WI38 (cell line): ENCODE data around the gene UNC93B1.

ENCODE experiments used
- H3K4me3 ChIP-seq: 2 replicates; pipeline ENCODE4 v1.5.1; 2011; ENCODE audit warnings: low read depth, mild to moderate bottlenecking, control low read depth, low read length
- CTCF ChIP-seq: IDR thresholded peaks from 2 replicates; pipeline ENCODE4 v1.5.1; 2012; ENCODE audit warnings: low read depth, mild to moderate bottlenecking, control low read depth, low read length

UNC93B1 gene

DNA sequence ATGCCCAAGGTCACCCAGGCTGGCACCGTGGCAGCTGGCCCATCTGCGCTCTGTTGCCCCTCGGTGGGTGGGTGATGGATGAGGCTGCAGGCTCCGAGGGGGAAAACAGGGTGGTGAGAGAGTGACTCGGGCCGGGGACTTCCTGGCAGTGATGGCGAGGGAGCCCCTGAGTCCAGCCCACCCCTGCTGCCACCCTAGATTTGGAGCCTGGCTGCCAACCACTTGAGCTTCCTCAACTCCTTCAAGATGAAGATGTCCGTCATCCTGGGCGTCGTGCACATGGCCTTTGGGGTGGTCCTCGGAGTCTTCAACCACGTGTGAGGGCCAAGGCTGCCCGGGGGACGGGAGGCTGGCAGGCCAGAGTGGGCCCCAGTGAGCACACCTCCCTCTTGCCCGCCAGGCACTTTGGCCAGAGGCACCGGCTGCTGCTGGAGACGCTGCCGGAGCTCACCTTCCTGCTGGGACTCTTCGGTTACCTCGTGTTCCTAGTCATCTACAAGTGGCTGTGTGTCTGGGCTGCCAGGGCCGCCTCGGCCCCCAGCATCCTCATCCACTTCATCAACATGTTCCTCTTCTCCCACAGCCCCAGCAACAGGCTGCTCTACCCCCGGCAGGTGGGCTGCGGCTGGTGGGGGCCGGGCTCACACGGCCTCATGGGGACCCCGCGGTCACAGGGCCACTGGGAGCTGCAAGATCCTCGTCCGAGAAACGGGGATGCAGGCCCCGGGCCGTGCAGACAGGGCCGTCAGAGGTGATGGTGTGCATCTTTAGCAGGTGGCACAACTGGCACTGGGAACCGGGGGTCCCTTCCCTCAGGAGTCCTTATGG lies 45.0 kb upstream of the UNC93B1 start:
- TF ChIP-seq CTCF: no peak
- no peak overlapping the region for H3K4me3 ChIP-seq

DNA sequence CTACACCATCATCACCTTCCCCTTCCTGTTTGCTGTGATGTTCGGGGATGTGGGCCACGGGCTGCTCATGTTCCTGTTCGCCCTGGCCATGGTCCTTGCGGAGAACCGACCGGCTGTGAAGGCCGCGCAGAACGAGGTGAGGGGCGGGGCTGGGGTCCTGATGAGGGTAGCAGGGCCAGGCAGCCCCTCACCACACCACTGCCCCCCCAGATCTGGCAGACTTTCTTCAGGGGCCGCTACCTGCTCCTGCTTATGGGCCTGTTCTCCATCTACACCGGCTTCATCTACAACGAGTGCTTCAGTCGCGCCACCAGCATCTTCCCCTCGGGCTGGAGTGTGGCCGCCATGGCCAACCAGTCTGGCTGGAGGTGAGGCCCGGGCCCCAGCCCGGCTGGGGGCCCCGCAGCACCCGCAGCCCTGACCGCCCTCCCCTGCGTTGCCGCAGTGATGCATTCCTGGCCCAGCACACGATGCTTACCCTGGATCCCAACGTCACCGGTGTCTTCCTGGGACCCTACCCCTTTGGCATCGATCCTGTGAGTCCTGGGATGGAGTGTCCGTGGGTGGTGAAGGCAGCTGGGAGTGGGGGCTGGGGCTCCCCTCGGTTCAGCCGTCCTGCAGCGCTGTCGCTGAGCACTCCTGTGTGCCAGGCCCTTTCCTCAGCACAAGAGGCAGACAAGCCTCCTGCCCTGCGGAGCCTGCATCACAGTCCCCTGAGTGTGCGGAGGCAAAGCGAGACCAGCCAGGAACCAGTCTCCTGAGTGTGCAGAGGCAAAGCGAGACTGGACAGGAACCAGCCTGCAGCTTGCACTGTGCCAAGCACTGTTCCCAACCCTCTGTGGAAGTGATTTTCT lies 43.8 kb upstream of the UNC93B1 start:
- TF ChIP-seq CTCF: no peak
- H3K4me3 ChIP-seq: no peak overlapping the region

DNA sequence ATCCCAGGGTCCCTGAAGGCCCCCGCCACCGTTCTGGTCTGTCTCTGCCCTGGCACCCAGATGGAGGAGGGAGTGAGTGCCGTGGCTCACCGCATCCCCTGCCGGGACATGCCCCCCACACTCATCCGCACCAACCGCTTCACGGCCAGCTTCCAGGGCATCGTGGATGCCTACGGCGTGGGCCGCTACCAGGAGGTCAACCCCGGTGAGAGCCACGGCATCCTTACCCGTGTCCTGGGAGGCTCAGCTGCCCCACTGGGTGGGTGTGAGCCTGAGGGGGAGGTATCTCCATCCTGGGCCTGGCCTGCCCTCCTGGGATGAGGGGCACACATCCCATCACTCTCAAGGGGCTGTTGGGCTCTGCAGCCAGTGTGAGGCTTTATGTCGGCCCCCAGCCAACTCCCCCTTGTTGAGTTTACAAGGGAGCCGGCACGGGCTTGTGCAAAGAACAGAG lies 41.0 kb upstream of the UNC93B1 start:
- no peak for TF ChIP-seq CTCF
- H3K4me3 ChIP-seq: no peak overlapping the region

DNA sequence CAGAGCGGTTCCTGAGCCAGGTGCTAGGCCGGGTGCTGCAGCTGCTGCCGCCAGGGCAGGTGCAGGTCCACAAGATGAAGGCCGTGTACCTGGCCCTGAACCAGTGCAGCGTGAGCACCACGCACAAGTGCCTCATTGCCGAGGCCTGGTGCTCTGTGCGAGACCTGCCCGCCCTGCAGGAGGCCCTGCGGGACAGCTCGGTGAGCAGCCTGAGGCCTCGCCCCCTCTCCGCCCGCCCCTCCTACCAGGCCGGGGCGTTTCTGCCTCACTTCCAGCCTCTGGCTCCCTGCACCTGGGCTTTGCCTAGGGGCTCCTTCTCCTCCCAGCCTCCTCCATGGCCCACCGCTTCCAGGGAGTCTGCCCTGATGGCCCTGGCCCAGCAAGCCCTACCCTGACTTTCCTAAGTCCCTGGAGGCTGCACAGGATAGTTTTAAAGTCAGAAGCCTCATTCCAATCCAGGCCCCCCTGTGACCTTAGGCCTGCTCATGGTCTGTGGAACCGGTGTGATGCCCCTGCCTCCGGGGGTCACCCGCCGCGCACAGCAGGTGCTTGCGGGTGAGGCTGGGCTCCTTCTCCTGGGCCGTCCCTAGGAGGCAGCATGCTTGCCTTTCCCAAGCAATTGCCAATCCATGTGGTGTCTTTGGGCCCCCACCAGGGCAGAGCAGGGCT lies 40.4 kb upstream of the UNC93B1 start:
- H3K4me3 ChIP-seq: no peak overlapping the region
- no peak for TF ChIP-seq CTCF

DNA sequence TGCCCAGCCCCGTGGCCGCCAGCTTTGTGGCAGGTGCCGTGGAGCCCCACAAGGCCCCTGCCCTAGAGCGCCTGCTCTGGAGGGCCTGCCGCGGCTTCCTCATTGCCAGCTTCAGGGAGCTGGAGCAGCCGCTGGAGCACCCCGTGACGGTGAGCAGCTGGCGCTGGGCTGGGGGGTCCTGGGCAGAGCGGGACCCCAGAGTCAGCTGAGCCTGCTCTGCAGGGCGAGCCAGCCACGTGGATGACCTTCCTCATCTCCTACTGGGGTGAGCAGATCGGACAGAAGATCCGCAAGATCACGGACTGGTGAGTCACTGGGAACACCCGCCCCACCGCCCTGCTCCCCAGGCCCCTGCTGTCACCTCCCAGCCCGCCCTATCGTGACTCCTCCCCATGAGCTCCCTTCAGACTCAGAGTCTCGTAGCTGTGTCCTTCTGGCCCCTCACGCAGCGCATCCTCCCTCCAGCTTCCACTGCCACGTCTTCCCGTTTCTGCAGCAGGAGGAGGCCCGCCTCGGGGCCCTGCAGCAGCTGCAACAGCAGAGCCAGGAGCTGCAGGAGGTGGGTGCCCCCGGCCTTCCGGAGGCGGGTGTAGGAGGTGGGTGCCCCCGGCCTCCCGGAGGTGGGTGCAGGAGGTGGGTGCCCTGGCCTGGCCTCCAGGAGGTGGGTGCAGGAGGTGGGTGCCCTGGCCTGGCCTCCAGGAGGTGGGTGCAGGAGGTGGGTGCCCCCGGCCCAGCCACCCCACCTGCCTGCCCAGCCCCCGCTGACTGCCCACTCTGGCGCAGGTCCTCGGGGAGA lies 39.6 kb upstream of the UNC93B1 start:
- no peak overlapping the region for H3K4me3 ChIP-seq

GRCh38 chr11:68043029-68043348 lies 39.1 kb upstream of the UNC93B1 start:
- H3K4me3 ChIP-seq: no peak overlapping the region
- TF ChIP-seq CTCF: no peak

More for the DNA sequence above, 39.6 kb upstream of the UNC93B1 start:
- TF ChIP-seq CTCF: no peak
